ENCODE results near the gene BRD3. TPM values are rescaled to one million over a fixed set of nuclear protein-coding genes. Genes with fewer than 3 reads are reported as not detected.
"Not testable (repeated sequence)": the region's sequence is repeated elsewhere in the genome, so short reads cannot be mapped to it uniquely, and the experiment has no call there.

Gene BRD3
- 1.6 and 2.2 TPM in 2 replicates for total RNA-seq (2014; rRNA removed; shearing (Covaris generic))

DNA sequence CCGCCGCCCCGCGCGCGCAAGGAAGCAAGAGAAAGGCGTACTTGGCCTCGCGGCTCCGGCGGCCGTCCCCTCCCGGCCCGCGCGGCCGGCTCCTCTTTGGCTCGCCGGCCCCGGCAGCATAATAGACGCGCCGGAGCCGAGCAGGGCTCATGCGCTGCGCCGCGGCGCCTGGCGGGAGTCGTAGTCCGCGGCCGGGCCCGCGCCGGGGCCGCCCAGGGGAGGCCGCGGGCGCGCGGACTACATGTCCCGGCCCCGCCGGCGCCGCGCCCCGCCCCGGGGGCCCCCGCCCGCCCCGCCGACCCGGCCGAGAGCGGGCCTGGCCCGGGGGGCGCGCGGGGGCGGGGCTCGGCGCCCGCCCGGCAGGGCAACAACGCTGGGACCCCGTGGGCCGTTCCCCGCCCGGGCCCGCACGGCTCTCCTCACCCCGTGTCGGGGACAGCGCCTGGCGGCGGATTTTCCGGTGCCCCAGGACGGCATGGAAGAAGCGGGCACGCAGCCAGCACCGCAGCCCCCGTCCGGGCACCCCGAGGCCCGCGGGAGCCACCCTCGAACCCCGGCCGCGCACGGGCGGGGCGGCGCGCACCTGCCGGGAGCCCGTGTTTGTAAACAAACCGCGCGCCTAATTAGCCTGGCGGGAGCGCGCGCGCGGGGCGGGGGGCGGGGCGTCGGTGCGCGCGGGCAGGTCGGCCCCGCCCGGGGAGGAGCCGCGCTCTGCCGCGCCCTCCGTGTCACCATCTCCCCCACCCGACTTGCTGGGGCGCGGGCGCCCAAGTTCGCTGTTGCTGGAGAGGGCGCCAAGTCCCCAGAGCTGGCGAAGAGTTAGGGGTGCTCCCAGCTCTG lies at the start of gene BRD3:
BRD3 (minus strand) TSS at position 123 of the 840 bp plus-strand sequence. CDS start 14,549 bp downstream, outside the sequence.
- peak; percentile 84 for DNase-seq (ENCODE audit: low read depth)

DNA sequence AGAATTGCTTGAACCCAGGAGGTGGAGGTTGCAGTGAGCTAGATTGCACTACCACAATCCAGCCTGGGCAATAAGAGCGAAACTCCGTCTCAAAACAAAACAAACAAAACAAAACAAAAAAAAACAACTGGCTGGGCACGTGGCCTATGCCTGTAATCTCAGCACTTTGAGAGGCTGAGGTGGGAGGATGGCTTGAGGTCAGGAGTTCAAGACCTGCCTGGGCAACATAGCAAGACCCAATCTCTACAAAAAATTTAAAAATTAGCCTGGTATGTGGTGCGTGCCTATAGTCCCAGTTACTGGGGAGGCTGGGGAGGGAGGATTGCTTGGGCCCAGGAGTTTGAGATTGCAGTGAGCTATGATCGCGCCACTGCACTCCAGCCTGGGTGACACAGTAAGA lies 44.7 kb upstream of the BRD3 start:
- DNase-seq (ENCODE audit: low read depth) = no peak

DNA sequence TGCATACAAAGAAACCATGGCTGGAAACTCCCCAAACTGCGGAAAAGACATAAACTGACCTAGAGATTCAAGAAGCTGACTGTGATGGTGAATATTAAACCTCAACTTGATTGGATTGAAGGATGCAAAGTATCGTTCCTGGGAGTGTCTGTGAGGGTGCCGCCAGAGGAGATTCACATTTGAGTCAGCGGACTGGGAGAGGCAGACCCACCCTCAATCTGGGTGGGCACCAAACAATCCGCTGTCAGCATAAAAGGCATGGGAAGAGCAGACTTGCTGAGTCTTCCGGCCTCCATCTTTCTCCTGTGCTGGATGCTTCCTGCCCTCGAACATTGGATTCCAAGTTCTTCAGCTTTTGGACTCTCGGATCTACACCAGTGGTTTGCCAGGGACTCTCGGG lies 43.2 kb upstream of the BRD3 start:
- no peak for DNase-seq (ENCODE audit: low read depth)

DNA sequence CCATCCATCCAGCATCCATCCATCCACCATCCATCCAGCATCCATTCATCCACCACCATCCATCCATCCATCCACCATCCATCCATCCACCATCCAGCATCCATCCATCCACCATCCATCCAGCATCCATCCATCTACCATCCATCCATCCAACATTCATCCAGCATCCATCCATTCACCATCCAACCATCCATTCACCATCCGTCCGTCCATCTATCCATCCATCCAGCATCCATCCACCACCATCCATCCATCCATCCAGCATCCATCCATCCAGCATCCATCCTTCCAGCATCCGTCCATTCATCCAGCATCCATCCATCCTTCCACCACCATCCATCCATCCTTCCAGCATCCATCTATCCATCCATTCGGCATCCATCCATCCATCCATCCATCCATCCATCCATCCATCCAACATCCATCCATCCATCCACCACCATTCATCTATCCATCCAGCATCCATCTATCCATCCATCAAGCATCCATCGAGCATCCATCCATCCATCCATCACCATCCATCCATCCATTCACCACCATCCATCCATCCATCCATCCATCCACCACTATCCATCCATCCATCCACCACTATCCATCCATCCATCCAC lies 35.7 kb upstream of the BRD3 start:
- no peak for DNase-seq (ENCODE audit: low read depth)

DNA sequence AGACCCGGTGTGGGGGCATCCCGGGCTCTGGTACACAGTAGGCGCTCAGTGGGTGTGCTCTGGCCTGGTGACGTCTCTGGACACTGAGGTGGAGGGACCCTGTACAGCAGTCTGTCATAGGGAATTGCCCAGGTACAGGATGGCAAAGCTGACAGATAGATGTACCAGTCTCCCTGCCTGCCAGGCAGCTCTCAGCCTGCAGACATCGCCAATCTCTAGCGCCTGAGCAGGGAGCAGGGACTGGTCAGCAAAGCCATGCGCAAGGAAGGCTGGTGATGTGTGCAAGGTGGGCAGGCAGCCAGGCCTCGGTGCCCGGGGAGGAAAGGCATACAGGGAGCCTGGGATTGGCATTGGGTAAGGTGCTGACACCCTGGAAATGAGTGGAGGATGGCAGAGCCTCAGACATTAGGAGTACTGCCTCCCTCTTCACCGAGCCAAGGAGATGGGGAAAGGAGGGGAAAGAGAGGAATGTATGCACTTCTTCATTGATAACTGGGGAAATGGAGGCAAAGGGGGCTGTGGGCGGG lies 33.9 kb upstream of the BRD3 start:
- DNase-seq (ENCODE audit: low read depth) = no peak

DNA sequence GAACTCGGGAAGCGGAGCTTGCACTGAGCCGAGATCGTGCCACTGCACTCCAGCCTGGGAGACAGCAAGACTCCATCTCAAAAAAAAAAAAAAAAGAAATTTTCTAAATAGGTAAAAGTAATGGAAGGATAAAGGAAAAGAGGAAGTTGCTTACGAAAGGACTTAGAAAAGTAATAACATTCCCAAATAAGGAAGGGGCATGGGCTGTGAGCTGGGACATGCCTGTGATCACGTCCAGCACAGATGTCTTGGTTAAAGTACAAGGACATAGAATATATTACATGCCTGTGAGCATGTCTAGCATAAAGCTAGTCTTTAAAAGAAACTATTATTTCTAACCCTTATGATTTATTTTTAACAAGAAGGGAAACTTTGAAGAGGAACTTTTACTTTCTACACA lies 33.3 kb upstream of the BRD3 start:
- DNase-seq (ENCODE audit: low read depth) = not testable (repeated sequence)

DNA sequence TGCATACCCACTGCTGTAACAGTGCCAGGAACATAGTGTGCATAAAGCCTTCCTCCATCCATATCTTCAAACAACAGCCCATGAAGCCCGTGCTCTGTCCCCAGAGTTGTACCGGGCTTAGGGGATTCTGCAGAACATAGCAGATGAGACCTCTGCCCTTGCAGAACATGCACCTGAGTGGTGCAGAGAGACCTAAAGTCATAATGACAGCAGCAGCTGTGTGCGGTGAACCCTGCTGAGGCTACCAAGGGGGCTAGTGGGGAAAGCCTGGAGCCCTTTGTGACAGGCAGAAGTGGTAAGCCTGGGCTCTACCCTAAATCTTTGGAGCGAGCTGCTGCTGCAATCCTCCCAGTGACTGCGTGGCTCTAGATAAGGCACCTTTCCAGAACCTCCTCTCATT lies 32.2 kb upstream of the BRD3 start:
- no peak for DNase-seq (ENCODE audit: low read depth)

DNA sequence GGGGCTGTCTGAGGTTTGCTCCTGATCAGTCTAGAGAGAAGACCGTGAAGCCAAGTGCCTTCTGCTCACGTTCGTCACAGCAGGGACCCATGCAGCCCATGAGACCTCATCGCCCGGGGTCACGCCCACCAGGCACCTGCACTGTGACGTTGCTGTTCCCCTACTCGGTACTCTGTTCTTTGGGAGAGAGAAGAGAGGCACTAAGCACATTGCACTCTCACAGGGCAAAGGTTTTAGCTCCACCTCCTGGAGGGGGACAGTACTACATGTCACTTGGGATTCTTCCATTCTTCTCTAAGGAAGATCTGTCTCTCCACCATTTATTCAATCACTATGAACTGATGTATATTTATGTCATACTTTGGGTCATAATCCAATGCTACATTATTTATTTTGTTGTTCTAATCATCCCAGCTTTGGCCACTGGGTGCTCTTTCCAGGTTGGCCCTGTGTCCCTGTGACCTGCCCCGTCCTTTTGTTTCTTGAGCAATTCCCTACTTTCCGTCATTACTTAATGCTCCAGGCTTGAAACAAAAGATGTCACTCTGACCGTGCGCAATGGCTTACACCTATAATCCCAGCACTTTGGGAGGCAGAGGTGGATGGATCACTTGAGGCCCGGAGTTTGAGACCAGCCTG lies 31.4 kb upstream of the BRD3 start:
- DNase-seq (ENCODE audit: low read depth) = peak; percentile 29

DNA sequence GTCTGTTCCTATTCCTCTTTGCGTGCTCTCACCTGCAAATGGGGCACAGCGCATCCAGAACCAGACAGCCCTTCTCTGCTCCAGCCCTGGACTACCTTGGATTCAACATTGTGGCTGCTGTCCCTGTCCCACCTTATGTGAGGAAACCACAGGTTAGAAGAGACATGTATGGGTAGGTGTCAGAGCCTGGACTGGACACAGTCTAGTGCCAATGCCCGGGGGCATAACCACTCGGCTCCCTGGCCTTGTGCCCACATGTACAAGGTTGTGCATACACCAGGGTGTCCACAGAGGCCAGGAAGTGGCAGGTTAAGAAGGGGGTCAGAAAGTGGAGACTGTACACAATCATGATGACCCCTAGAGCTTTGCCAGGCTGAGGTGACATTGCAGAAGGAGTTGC lies 22.1 kb upstream of the BRD3 start:
- DNase-seq (ENCODE audit: low read depth) = no peak

DNA sequence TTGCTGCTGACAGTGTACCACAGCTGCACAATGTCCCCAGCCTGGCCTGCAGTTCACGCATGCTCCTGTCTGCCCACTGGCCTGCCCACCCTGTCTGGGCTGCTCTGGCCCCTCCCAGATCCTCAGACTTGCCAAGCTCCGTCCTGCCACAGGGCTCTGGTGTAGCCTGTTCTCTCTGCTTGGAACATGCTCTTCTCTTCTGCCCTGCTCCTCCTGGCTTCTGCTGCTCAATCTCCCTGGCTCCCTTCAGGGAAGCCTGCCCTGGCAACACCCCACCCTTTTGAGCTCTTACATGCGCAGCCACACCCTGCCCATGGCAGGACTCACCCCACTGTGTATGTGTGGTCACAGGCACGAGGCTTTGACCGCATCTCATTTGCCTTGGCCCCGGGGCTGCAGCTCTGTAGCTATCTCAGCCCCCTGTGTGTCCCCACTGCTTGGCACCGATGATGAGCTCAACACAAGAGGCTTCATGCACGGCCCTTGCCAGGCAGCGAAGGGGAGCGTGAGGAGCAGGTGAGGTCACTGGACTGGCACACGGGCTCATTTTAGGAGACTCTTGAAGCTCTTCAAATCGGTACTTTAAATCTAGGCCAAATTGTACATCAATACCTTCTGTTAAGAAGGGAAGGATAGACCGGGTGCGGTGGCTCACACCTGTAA lies 20.4 kb upstream of the BRD3 start:
- DNase-seq (ENCODE audit: low read depth) = peak; percentile 31

DNA sequence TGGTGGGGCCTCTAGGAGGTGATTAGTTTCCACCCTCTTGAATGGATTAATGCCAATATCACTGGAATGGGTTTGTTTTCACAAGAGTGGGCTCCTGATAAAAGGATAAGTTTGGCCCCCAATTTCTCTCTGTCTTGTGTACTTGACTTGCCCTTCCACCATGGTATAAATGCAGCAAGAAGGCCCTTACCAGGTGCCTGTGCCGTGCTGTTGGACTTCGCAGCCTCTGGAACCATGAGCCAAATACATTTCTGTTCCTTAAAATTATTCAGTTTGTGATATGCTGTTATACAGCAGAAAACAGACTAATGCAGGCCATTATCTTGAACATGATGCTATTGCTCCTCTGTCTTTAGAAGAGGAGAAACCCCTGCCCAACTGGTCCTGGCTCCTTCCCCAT lies 17.8 kb upstream of the BRD3 start:
- DNase-seq (ENCODE audit: low read depth) = no peak

DNA sequence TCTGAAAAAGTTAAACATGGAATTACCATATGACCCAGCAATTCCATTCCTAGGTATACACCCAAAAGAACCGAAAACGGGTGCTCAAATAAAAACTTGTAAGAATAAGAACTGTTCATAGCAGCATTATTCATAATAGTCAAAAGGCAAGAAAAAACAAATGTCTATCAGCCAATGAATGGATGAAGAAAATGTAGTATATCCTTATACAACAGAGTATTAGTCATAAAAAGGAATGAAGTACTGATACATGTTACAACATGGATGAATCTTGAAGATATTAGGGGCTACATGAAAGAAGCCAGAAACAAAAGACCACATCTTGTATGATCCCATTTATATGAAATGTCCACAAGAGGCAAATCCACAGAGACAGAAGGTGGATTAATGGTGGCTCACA lies 15.6 kb upstream of the BRD3 start:
- DNase-seq (ENCODE audit: low read depth) = no peak

DNA sequence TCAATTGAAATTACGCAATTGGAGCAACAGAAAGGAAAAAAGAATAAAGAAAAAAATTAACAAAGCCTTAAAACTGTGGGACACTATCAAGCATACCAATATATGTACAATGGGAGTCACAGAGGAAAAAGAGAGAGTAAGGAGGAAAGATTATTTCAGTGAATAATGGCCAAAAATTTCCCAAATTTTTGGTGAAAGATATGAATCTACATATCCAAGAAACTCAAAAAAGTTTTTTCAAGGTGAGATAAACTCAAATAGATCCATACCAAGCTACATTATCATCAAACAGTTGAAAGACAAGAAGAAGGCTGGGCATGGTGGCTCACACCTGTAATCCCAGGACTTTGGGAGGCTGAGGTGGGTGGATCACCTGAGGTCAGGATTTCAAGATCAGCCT lies 8.8 kb upstream of the BRD3 start:
- no peak for DNase-seq (ENCODE audit: low read depth)

DNA sequence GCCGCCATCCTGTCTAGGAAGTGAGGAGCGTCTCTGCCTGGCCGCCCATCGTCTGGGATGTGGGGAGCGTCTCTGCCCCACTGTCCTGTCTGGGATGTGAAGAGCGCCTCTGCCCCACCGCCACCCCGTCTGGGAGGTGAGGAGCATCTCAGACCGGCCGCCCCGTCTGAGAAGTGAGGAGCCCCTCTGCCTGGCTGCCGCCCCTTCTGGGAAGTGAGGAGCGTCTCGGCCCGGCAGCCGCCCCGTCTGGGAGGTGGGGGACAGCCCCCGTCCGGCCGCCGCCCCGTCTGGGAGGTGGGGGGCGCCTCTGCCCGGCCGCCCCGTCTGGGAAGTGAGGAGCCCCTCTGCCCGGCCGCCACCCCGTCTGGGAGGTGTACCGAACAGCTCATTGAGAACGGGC lies 7.9 kb upstream of the BRD3 start:
- DNase-seq (ENCODE audit: low read depth) = not testable (repeated sequence)

DNA sequence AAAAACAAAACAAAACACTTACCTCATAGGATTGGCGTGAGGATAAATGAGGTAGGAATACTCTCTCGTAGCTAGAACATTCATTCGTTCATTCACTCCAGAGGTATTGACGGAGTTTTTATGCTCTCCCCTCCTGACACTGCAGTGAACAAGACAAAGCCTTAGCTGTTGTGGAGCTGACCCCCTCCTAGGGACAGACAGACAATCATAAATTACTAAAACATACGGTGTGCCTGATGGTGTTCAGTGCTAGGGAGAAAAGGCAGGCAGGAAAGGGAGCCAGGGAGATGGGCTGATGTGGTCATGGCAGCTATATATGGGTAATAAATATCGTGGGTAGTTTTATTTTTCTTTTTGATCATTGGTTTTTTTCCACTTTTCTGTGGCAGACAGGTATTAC lies 5.7 kb upstream of the BRD3 start:
- no peak for DNase-seq (ENCODE audit: low read depth)

DNA sequence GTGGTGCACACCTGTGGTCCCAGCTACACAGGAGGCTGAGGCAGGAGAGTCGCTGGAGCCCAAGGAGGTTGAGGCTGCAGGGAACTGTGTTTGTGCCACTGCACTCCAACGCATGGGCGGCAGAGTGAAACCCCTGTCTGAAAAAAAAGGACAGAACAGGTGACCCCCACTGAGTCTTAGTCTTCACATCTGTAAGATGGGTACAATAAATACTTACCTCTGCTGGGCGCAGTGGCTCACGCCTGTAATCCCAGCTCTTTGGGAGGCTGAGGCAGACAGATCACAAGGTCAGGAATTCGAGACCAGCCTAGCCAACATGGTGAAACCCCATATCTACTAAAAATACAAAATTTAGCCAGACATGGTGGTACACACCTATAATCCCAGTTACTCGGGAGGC lies 4.9 kb upstream of the BRD3 start:
- DNase-seq (ENCODE audit: low read depth) = not testable (repeated sequence)

DNA sequence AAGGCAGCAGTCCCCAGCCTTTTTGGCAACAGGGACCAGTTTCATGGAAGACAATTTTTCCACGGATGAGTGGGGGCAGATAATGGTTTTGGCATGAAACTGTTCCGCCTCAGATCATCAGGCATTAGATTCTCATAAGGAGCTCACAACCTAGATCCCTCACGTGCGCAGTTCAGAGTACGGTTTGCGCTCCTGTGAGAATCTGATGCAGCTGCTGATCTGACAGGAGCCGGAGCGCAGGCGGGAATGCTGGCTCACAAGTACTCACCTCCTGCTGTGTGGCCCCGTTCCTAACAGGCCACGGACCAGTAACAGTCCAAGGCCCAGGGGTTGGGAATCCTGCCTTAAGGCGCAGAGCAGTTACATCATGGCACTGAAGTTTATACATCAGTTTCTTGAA lies 3.3 kb upstream of the BRD3 start:
- DNase-seq (ENCODE audit: low read depth) = no peak

DNA sequence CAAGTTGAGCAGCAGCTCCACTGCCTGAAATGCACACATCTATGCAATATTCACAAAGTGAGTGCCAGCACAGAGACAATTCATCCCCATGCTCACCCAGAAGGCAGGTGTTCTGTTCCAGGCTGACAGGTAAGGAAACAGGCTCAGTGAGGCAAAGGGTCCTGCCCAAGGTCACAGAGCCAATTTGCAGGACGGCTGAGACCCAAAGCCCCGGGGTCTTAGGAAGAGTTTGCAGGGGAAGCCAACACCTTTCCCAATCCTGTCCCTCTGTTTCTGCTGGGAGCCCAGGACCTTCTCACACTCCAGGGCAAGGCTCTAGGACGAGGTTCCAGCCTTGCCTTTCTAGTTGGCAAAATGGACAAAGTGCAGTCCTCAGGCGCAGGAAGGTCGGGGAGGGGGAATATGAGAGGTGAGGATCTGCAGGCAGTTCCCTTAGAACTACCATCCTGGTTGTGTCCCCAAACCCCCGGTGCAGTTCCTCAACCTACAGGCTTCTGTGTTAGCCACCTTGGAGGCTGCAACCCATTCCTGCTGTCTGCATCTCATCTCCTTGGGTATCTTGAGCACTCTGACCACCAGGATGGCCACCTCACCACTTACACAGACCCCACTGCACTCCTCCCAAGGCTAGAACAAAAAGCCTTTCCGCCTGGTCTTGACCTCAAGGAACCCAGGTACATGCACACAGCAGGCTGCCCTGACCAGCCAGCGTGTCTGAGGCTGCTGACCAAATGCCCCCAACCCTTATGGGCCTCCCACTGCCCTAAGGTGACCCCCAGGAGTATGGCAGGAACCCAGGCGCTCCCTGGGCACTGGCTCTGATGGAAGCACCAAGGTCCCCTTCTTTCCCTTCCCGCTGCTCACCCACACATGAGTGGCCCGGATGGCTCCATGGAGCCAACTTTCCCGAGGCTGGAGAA lies 1.9 kb upstream of the BRD3 start:
- DNase-seq (ENCODE audit: low read depth) = no peak

DNA sequence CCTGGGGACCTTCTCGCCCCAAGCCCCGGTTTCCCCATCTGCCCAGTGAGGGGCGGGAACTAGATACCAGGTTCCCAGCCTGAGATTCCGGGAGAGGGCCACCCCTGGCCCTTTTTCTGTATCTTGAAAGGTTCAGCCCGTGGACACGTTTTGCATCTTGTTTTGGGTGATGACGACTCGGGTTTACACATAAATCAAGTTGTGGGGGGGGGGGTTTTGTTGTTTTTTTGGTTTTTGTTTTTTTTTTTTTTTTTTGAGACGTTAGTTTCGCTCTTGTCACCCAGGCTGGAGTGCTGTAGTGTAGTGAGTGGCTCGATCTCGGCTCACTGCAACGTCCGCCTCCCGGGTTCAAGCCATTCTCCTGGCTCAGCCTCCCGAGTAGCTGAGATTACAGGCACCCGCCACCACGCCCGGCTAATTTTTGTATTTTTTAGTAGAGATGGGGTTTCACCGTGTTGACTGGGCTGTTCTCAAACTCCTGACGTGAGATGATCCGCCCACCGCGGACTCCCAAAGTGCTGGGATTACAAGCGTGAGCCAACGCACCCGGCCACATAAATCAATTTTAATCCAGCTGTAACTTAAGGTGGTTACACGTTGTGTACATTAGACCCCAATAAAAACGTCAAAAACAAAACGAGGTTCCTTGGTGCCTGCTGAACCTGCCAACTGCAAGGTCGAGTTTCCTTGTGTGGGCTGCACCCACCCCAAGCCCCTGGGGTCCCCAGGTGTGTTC lies 1.1 kb upstream of the BRD3 start:
- DNase-seq (ENCODE audit: low read depth) = no peak

Data from RPMI7951 (cell line).